ENCODE measurements around the gene SLC25A21.

DNA sequence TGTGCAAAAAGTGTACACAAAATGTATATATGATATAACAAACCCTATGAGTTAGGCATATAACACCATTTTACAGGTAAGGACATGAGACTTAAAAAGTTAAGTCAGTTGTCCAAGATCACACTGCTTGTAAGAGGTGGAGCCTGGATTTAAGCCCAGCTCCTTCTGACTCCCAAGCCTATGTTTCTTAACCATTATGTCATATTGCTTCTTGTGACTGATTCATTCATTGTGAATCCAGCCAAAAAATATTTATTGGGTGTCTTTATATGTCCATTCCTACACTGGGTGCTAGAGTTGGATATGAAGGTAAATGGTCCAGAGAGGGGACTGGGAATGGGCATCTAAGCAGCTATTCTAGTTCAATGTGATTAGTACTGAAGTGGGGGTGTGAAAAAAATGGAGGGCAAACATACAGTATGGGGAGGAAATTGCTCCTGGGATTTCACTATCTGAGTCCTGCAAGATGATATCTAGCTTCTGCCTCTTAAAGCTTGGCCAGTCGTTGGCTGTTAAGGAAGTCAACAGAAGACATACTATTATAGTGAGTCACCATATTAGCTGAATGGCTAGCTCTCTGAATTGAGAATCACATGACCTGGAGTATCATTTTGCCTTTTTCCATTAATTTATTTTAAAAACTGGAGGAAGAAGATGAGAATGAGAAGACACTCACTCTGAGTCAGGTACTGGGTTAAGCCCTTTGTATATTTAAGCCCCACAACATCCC, 481.9 kb downstream of the SLC25A21 start:
- TF ChIP-seq EZH2 (IDR thresholded peaks at IDR 0.05; ENCODE audit: low read depth, unreplicated experiment): no peak
- TF ChIP-seq, protein P1, sequence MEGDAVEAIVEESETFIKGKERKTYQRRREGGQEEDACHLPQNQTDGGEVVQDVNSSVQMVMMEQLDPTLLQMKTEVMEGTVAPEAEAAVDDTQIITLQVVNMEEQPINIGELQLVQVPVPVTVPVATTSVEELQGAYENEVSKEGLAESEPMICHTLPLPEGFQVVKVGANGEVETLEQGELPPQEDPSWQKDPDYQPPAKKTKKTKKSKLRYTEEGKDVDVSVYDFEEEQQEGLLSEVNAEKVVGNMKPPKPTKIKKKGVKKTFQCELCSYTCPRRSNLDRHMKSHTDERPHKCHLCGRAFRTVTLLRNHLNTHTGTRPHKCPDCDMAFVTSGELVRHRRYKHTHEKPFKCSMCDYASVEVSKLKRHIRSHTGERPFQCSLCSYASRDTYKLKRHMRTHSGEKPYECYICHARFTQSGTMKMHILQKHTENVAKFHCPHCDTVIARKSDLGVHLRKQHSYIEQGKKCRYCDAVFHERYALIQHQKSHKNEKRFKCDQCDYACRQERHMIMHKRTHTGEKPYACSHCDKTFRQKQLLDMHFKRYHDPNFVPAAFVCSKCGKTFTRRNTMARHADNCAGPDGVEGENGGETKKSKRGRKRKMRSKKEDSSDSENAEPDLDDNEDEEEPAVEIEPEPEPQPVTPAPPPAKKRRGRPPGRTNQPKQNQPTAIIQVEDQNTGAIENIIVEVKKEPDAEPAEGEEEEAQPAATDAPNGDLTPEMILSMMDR (conservative IDR thresholded peaks at IDR 0.05; ENCODE audit: low read depth in 2 of 2): no peak
- TF ChIP-seq EZH2phosphoT487 (IDR thresholded peaks at IDR 0.05; ENCODE audit: unreplicated experiment): no peak
- no peak for TF ChIP-seq REST (IDR thresholded peaks at IDR 0.05; ENCODE audit: unreplicated experiment)
- no peak for TF ChIP-seq POLR2AphosphoS5 (IDR thresholded peaks at IDR 0.05; ENCODE audit: low read depth)
- TF ChIP-seq ETS1 (IDR thresholded peaks at IDR 0.05): no peak
- no peak for TF ChIP-seq JUNB (IDR thresholded peaks at IDR 0.05; ENCODE audit: unreplicated experiment)
- TF ChIP-seq ZNF114 (CRISPR knock-in tag; IDR thresholded peaks at IDR 0.05): no peak
- no peak for TF ChIP-seq CREB1 (CRISPR knock-in tag; IDR thresholded peaks at IDR 0.05; ENCODE audit: low read depth)

Measured in GM23338 (cell line).